Stimulated activated naive CD4-positive, alpha-beta T cell treated with Interleukin-2 at 50 U/mL for 16 hours (primary cell): ENCODE data around the gene C12orf57.

Experiments used
- DNase-seq: peaks from one replicate; lab custom pipeline; 2025; lab: John Stamatoyannopoulos, UW

The C12orf57 gene

GRCh38 chr12:6917491-6918231, 26.2 kb upstream of the C12orf57 start:
- no peak for DNase-seq

GRCh38 chr12:6919588-6919987, 24.2 kb upstream of the C12orf57 start:
- no peak for DNase-seq

GRCh38 chr12:6921539-6921938, 22.3 kb upstream of the C12orf57 start:
- DNase-seq: no peak

GRCh38 chr12:6921996-6922946, 21.6 kb upstream of the C12orf57 start:
- no peak for DNase-seq

GRCh38 chr12:6923003-6923732, 20.7 kb upstream of the C12orf57 start:
- no peak for DNase-seq

- no peak for DNase-seq
Measured at GRCh38 chr12:6923851-6924250, 20.0 kb upstream of the C12orf57 start.

GRCh38 chr12:6925239-6925539, 18.6 kb upstream of the C12orf57 start:
- DNase-seq: no peak

GRCh38 chr12:6925540-6926279, 18.1 kb upstream of the C12orf57 start:
- DNase-seq: no peak

GRCh38 chr12:6927379-6928021, 16.3 kb upstream of the C12orf57 start, which contains the start of gene ATN1:
TSS of gene ATN1 (plus strand) at chr12:6927959. CDS start at chr12:6934002, 6,043 bp downstream.
- DNase-seq: peak; percentile 58

- DNase-seq: no peak
Measured at GRCh38 chr12:6928022-6928702, 15.7 kb upstream of the C12orf57 start.

- DNase-seq: no peak
Measured at GRCh38 chr12:6928703-6929407, 15.0 kb upstream of the C12orf57 start.

GRCh38 chr12:6929466-6930452, 14.1 kb upstream of the C12orf57 start:
- no peak for DNase-seq

GRCh38 chr12:6932766-6933165, 11.1 kb upstream of the C12orf57 start:
- no peak for DNase-seq

GRCh38 chr12:6934110-6934509, 9.7 kb upstream of the C12orf57 start:
- no peak for DNase-seq

GRCh38 chr12:6935371-6936193, 8.2 kb upstream of the C12orf57 start:
- no peak for DNase-seq

GRCh38 chr12:6936194-6936635, 7.6 kb upstream of the C12orf57 start:
- no peak for DNase-seq

GRCh38 chr12:6936636-6937480, 7.0 kb upstream of the C12orf57 start:
- DNase-seq: peak; percentile 63
